Activated CD4-positive, alpha-beta T cell treated with anti-CD3 and anti-CD28 coated beads, Interleukin-2, Interleukin-4, amounts not matched to agents 100 ng/mL and 50 ng/mL, durations not matched to agents 16 hours and 8 hours (primary cell): ENCODE results near the gene CDK11A.
"Not testable (repeated sequence)": the region's sequence is repeated elsewhere in the genome, so short reads cannot be mapped to it uniquely, and the experiment has no call there.

Experiments used
- DNase-seq: peaks from one replicate; pipeline ENCODE4 v3.0.0-alpha.2; 2020; ENCODE audit warnings: low spot score

CDK11A gene

GRCh38 chr1:1754051-1754815 lies 30.1 kb upstream of the CDK11A start:
- DNase-seq = no peak

GRCh38 chr1:1753607-1754005 lies 29.4 kb upstream of the CDK11A start:
- no peak for DNase-seq

- no peak for DNase-seq
Measured at GRCh38 chr1:1752636-1753606, 28.8 kb upstream of the CDK11A start.

GRCh38 chr1:1752190-1752589 lies 28.0 kb upstream of the CDK11A start:
- no peak for DNase-seq

GRCh38 chr1:1749941-1750340 lies 25.8 kb upstream of the CDK11A start:
- not testable (repeated sequence) for DNase-seq

GRCh38 chr1:1748686-1749321 lies 24.6 kb upstream of the CDK11A start:
- DNase-seq = no peak

GRCh38 chr1:1746566-1746909 lies 22.4 kb upstream of the CDK11A start:
- not testable (repeated sequence) for DNase-seq

GRCh38 chr1:1745651-1746565 lies 21.8 kb upstream of the CDK11A start:
- peak; percentile 75 for DNase-seq

- not testable (repeated sequence) for DNase-seq
Measured at GRCh38 chr1:1742529-1742928, 18.4 kb upstream of the CDK11A start.

GRCh38 chr1:1741013-1741412 lies 16.9 kb upstream of the CDK11A start:
- DNase-seq = not testable (repeated sequence)

- DNase-seq = not testable (repeated sequence)
Measured at GRCh38 chr1:1738799-1739337, 14.7 kb upstream of the CDK11A start.

GRCh38 chr1:1737675-1738590 lies 13.8 kb upstream of the CDK11A start:
- DNase-seq = not testable (repeated sequence)

- DNase-seq = no peak
Measured at GRCh38 chr1:1732381-1732780, 8.2 kb upstream of the CDK11A start.

- DNase-seq = no peak
Measured at GRCh38 chr1:1730870-1731269, 6.7 kb upstream of the CDK11A start.

GRCh38 chr1:1730230-1730629 lies 6.1 kb upstream of the CDK11A start:
- DNase-seq = not testable (repeated sequence)

GRCh38 chr1:1729116-1729816 lies 5.1 kb upstream of the CDK11A start:
- DNase-seq = not testable (repeated sequence)

- DNase-seq = peak; percentile 11
Measured at GRCh38 chr1:1728308-1729005, 4.3 kb upstream of the CDK11A start.

- DNase-seq = not testable (repeated sequence)
Measured at GRCh38 chr1:1727131-1727651, 3.0 kb upstream of the CDK11A start.
